ENCODE measurements around the gene SNX33.

GRCh38 chr15:75649045-75649761 lies 1.5 kb downstream of the SNX33 start:
- TF ChIP-seq POLR2A (IDR thresholded peaks at IDR 0.05) (no peak), POLR2AphosphoS5 (IDR thresholded peaks at IDR 0.05) (no peak), CTCF (IDR thresholded peaks at IDR 0.05) (no peak)
